H9 (cell line): Measurements from ENCODE around the gene RIMS1. TPM values are rescaled to one million over a fixed set of nuclear protein-coding genes. Genes with fewer than 3 reads are reported as not detected.

Experiments used
- DNase-seq: peaks from one replicate; pipeline ENCODE4 v3.0.0-alpha.2; 2017
- H2AFZ ChIP-seq: one replicate; pipeline ENCODE4 v1.6.1; 2013; ENCODE audit warnings: mild to moderate bottlenecking, low read length, control low read depth, moderate library complexity
- H2AK5ac ChIP-seq: 2 replicates; pipeline ENCODE4 v1.6.1; 2013; ENCODE audit warnings: low read length, control low read depth, mixed read lengths; ENCODE audit not compliant: insufficient read length
- H2BK120ac ChIP-seq: one replicate; pipeline ENCODE4 v1.6.1; 2013; ENCODE audit warnings: low read depth, mild to moderate bottlenecking, low read length, control low read depth, inconsistent platforms; ENCODE audit not compliant: poor library complexity, severe bottlenecking
- H2BK12ac ChIP-seq: 2 replicates; pipeline ENCODE4 v1.6.1; 2013; ENCODE audit warnings: low read length, control low read depth, mixed read lengths, low read depth; ENCODE audit not compliant: insufficient read length
- H2BK15ac ChIP-seq: 2 replicates; pipeline ENCODE4 v1.6.1; 2013; ENCODE audit warnings: low read depth, low read length, control low read depth
- H2BK20ac ChIP-seq: one replicate; pipeline ENCODE4 v1.6.1; 2013; ENCODE audit warnings: low read depth, mild to moderate bottlenecking, low read length, control low read depth, inconsistent platforms; ENCODE audit not compliant: poor library complexity, severe bottlenecking
- H2BK5ac ChIP-seq: 2 replicates; pipeline ENCODE4 v1.6.1; 2013; ENCODE audit warnings: low read length, control low read depth, mixed read lengths; ENCODE audit not compliant: insufficient read length
- H3K14ac ChIP-seq: 2 replicates; pipeline ENCODE4 v1.6.1; 2013; ENCODE audit warnings: low read length, control low read depth; ENCODE audit not compliant: insufficient read depth
- H3K18ac ChIP-seq: 2 replicates; pipeline ENCODE4 v1.6.1; 2013; ENCODE audit warnings: low read depth, mild to moderate bottlenecking, mixed read lengths, low read length, control low read depth; ENCODE audit not compliant: insufficient read length
- H3K23ac ChIP-seq: 2 replicates; pipeline ENCODE4 v1.6.1; 2013; ENCODE audit warnings: low read length, control low read depth, mixed read lengths, low read depth; ENCODE audit not compliant: insufficient read length
- H3K23me2 ChIP-seq: 2 replicates; pipeline ENCODE4 v1.6.1; 2013; ENCODE audit warnings: low read depth, mild to moderate bottlenecking, mixed read lengths, low read length, control low read depth; ENCODE audit not compliant: insufficient read length, poor library complexity, severe bottlenecking
- H3K27ac ChIP-seq: 2 replicates; pipeline ENCODE4 v1.5.1; 2013; ENCODE audit warnings: low read length, control low read depth, mixed read lengths, low read depth; ENCODE audit not compliant: insufficient read length
- H3K27me3 ChIP-seq: 2 replicates; pipeline ENCODE4 v1.6.1; 2013; ENCODE audit warnings: low read length, control low read depth, inconsistent platforms; ENCODE audit not compliant: insufficient read depth
- H3K4ac ChIP-seq: 2 replicates; pipeline ENCODE4 v1.6.1; 2013; ENCODE audit warnings: low read depth, mild to moderate bottlenecking, control low read depth, inconsistent platforms, low read length, moderate library complexity
- H3K4me1 ChIP-seq: 2 replicates; pipeline ENCODE4 v1.6.1; 2013; ENCODE audit warnings: low read length, control low read depth, inconsistent platforms; ENCODE audit not compliant: insufficient read depth
- H3K4me2 ChIP-seq: 2 replicates; pipeline ENCODE4 v1.6.1; 2013; ENCODE audit warnings: low read length, control low read depth, mixed read lengths; ENCODE audit not compliant: insufficient read length, insufficient read depth
- H3K56ac ChIP-seq: 2 replicates; pipeline ENCODE4 v1.6.1; 2013; ENCODE audit warnings: low read depth, mild to moderate bottlenecking, mixed read lengths, low read length, control low read depth; ENCODE audit not compliant: insufficient read length
- H3K79me1 ChIP-seq: 2 replicates; pipeline ENCODE4 v1.6.1; 2013; ENCODE audit warnings: low read depth, mild to moderate bottlenecking, moderate library complexity, low read length, control low read depth, inconsistent platforms; ENCODE audit not compliant: insufficient read depth, poor library complexity, severe bottlenecking
- H3K79me2 ChIP-seq: 2 replicates; pipeline ENCODE4 v1.6.1; 2013; ENCODE audit warnings: low read length, control low read depth, inconsistent platforms; ENCODE audit not compliant: insufficient read depth
- H3K9ac ChIP-seq: 2 replicates; pipeline ENCODE4 v1.6.1; 2013; ENCODE audit warnings: low read length, control low read depth, mixed read lengths; ENCODE audit not compliant: insufficient read length; ENCODE audit errors: extremely low read depth
- H3K9me3 ChIP-seq: one replicate; pipeline ENCODE4 v1.6.1; 2013; ENCODE audit warnings: low read depth, low read length, inconsistent platforms; ENCODE audit not compliant: control insufficient read depth
- H3T11ph ChIP-seq: one replicate; pipeline ENCODE4 v1.6.1; 2013; ENCODE audit warnings: mild to moderate bottlenecking, low read length, control low read depth, inconsistent platforms
- H4K20me1 ChIP-seq: one replicate; pipeline ENCODE4 v1.6.1; 2013; ENCODE audit not compliant: control insufficient read depth, insufficient read length, insufficient read depth
- H4K5ac ChIP-seq: 2 replicates; pipeline ENCODE4 v1.6.1; 2013; ENCODE audit warnings: low read depth, mild to moderate bottlenecking, mixed read lengths, low read length, control low read depth; ENCODE audit not compliant: insufficient read length
- H4K8ac ChIP-seq: replicated peaks from 2 replicates; pipeline ENCODE4 v1.6.1; 2013; ENCODE audit warnings: low read length, control low read depth, mixed read lengths, low read depth; ENCODE audit not compliant: insufficient read length
- H4K91ac ChIP-seq: 2 replicates; pipeline ENCODE4 v1.6.1; 2013; ENCODE audit warnings: low read depth, mild to moderate bottlenecking, moderate library complexity, mixed read lengths, low read length, control low read depth; ENCODE audit not compliant: insufficient read length
- H3K27ac Mint-ChIP-seq, 3 experiments: 2 replicates in 2 of 3; 3 replicates in 1 of 3; pipeline ENCODE4 v1.8.0; 2020 to 2021; ENCODE audit warnings: mixed read lengths in 3 of 3, mild to moderate bottlenecking in 1 of 3, moderate library complexity in 1 of 3
- H3K27me3 Mint-ChIP-seq: 2 replicates; pipeline ENCODE4 v1.8.0; 2021; ENCODE audit warnings: low read depth, mild to moderate bottlenecking, moderate library complexity, mixed read lengths
- H3K36me3 Mint-ChIP-seq, 3 experiments: 2 replicates in 2 of 3; 3 replicates in 1 of 3; pipeline ENCODE4 v1.8.0; 2020 to 2021; ENCODE audit warnings: low read depth in 3 of 3, mixed read lengths in 3 of 3; ENCODE audit not compliant: insufficient read depth in 1 of 3
- H3K4me1 Mint-ChIP-seq, 2 experiments: 2 replicates each; pipeline ENCODE4 v1.8.0; 2020; ENCODE audit warnings: mixed read lengths in 2 of 2
- H3K4me3 Mint-ChIP-seq, 2 experiments: 2 replicates in 1 of 2; 3 replicates in 1 of 2; pipeline ENCODE4 v1.8.0; 2020 to 2021; ENCODE audit warnings: mild to moderate bottlenecking in 2 of 2, mixed read lengths in 2 of 2, moderate library complexity in 1 of 2
- H3K9me3 Mint-ChIP-seq, 2 experiments: 2 replicates in 1 of 2; 3 replicates in 1 of 2; pipeline ENCODE4 v1.8.0; 2020; ENCODE audit warnings: mild to moderate bottlenecking in 2 of 2, mixed read lengths in 2 of 2, moderate library complexity in 1 of 2
- CTCF ChIP-seq: fragments of 200-600 bp; sonication (generic); conservative IDR thresholded peaks from 3 replicates; pipeline ENCODE4 v1.8.0; 2021; ENCODE audit warnings: antibody characterized with exemption, mild to moderate bottlenecking
- WGBS: extraction: QIAGEN DNeasy Blood & Tissue Kit; methylation state at CpG from one replicate; pipeline ENCODE4 v1.1.7; 2013; ENCODE audit warnings: missing lambda C conversion rate, low lambda C conversion rate, mixed read lengths; ENCODE audit not compliant: insufficient read length; ENCODE audit errors: extremely low coverage; 5-methylcytosine and 5-hydroxymethylcytosine counted together
- total RNA-seq: library from RNA; stranded (reverse); gene quantifications from 2 replicates; pipeline ENCODE4 v1.2.1, GENCODE V29; 2021

Gene RIMS1
- total RNA-seq, 1 experiment from 2014 or later = 0.83 TPM

- Histone ChIP-seq H3K9ac (no peak overlapping the region), H2BK120ac (no peak overlapping the region), H2BK20ac (no peak overlapping the region), H3K23ac (no peak overlapping the region), H2BK5ac (no peak overlapping the region), H3K4me2 (no peak overlapping the region), H3K4ac (no peak overlapping the region), H3K14ac (no peak overlapping the region), H3K9me3 (no peaks in the 10 kb centered on the region), H4K20me1 (no peaks in the 10 kb centered on the region), H3K18ac (no peak overlapping the region), H2AK5ac (no peak overlapping the region), H3K27me3 (no peaks in the 10 kb centered on the region), H2BK15ac (no peak overlapping the region), H2AFZ (no peak overlapping the region), H3K56ac (no peak overlapping the region), H4K91ac (no peak overlapping the region), H3K79me1 (no peaks in the 10 kb centered on the region), H3K27ac (no peak overlapping the region), H2BK12ac (no peak overlapping the region), H3T11ph (no peak overlapping the region), H3K79me2 (no peaks in the 10 kb centered on the region), H4K8ac (no peak overlapping the region), H3K23me2 (no peaks in the 10 kb centered on the region), H3K4me1 (no peaks in the 10 kb centered on the region), H4K5ac (no peak overlapping the region)
- Mint-ChIP-seq H3K27me3 (peaks cover 12% of the 10 kb centered on the region), H3K36me3 (no peaks in the 10 kb centered on the region), H3K4me1 (peaks cover 11 to 12% of the 10 kb centered on the region in 2 experiments), H3K4me3 (no peak overlapping the region), H3K9me3 (no peaks in the 10 kb centered on the region), H3K27ac (peak overlapping the region in 1 of 3 experiments; percentile 58; a peak in 2 of 7 replicates)
- DNase-seq = no peak
- no CpG with 5 or more reads among the region's 1 CpG for WGBS
- no peak for TF ChIP-seq CTCF
Observed at GRCh38 chr6:72133324-72133723, 247.0 kb downstream of the RIMS1 start.
